Loucy (cell line): ENCODE data around the gene SEMA4C.

Experiments
- H2AFZ ChIP-seq: fragments of 200-600 bp; sonication (generic); 2 replicates; pipeline ENCODE4 v1.6.0; 2016; ENCODE audit warnings: antibody characterized with exemption, mild to moderate bottlenecking, low read length, moderate library complexity
- H3F3A ChIP-seq: fragments of 200-600 bp; 2 replicates; pipeline ENCODE4 v1.6.0; 2016; ENCODE audit warnings: antibody characterized with exemption, low read depth, mild to moderate bottlenecking
- H3K27me3 ChIP-seq: fragments of 200-600 bp; sonication (generic); 2 replicates; pipeline ENCODE4 v1.6.1; 2014; ENCODE audit warnings: low read length, mild to moderate bottlenecking; ENCODE audit not compliant: insufficient read depth, poor library complexity, severe bottlenecking
- H3K36me3 ChIP-seq: fragments of 200-600 bp; sonication (generic); 2 replicates; pipeline ENCODE4 v1.6.1; 2016; ENCODE audit warnings: low read length; ENCODE audit not compliant: insufficient read depth
- H3K4me1 ChIP-seq: fragments of 200-600 bp; sonication (generic); 2 replicates; pipeline ENCODE4 v1.5.1; 2014; ENCODE audit warnings: low read length, mild to moderate bottlenecking; ENCODE audit not compliant: insufficient read depth, poor library complexity, severe bottlenecking
- H3K4me2 ChIP-seq: fragments of 200-600 bp; sonication (generic); 2 replicates; pipeline ENCODE4 v1.6.0; 2014; ENCODE audit warnings: antibody characterized with exemption, low read length, low read depth, mild to moderate bottlenecking; ENCODE audit not compliant: poor library complexity, severe bottlenecking
- H3K4me3 ChIP-seq: fragments of 200-600 bp; sonication (generic); 2 replicates; pipeline ENCODE4 v1.5.1; 2014; ENCODE audit warnings: low read length, mild to moderate bottlenecking, mixed read lengths; ENCODE audit not compliant: poor library complexity, severe bottlenecking
- H3K79me2 ChIP-seq: fragments of 200-600 bp; sonication (generic); 2 replicates; pipeline ENCODE4 v1.6.1; 2014; ENCODE audit warnings: low read length; ENCODE audit not compliant: insufficient read depth
- H3K9ac ChIP-seq: fragments of 200-600 bp; sonication (generic); 2 replicates; pipeline ENCODE4 v1.6.0; 2014; ENCODE audit warnings: mild to moderate bottlenecking, low read depth, low read length, moderate library complexity; ENCODE audit not compliant: poor library complexity, severe bottlenecking
- H3K9me2 ChIP-seq: fragments of 200-600 bp; sonication (generic); replicated peaks from 2 replicates; pipeline ENCODE4 v1.6.1; 2016; ENCODE audit warnings: low read depth, low read length, mixed read lengths
- H3K9me3 ChIP-seq: fragments of 200-600 bp; sonication (generic); 2 replicates; pipeline ENCODE4 v1.6.1; 2014; ENCODE audit warnings: mild to moderate bottlenecking, antibody characterized with exemption, low read length, low read depth; ENCODE audit not compliant: insufficient read depth
- H4K20me1 ChIP-seq: fragments of 200-600 bp; sonication (generic); 2 replicates; pipeline ENCODE4 v1.6.0; 2014; ENCODE audit warnings: antibody characterized with exemption, low read length, mild to moderate bottlenecking; ENCODE audit not compliant: insufficient read depth, poor library complexity, severe bottlenecking
- EZH2phosphoT487 ChIP-seq: fragments of 200-600 bp; IDR thresholded peaks from 2 replicates; pipeline ENCODE4 v1.6.1; 2018; ENCODE audit warnings: antibody characterized with exemption, mild to moderate bottlenecking, moderate library complexity, borderline replicate concordance
- TF ChIP-seq, protein P1 (sequence below): fragments of 200-600 bp; sonication (generic); conservative IDR thresholded peaks from 2 replicates; pipeline ENCODE4 v1.5.1; 2014; ENCODE audit warnings: mild to moderate bottlenecking, antibody characterized with exemption, low read length

Gene SEMA4C

DNA sequence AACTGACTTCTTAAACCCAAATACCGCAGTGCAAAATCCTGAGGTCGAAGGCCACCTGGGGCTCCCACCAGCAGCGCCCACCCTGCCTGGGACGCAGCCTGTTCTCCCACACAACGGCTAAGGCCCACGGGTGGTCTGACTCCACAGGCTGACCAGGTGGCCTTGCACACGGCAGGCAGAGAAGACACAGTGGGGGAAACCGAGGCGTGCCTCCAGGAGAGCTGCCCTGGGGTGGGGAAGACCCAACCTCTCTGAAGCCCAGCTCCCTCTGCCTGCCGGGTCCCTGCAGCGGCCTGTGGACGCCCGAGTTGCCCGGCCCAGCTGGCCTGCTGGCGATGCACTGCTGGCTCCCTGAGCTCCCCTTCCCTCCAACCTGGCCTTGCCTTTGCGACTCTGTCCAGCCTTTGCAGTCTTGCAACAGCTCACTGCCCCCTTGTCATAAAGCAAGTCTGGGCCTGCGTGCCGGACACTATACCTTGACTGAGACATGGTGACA lies 9.7 kb upstream of the SEMA4C start:
- H4K20me1 ChIP-seq, result no peaks in the 10 kb centered on the region
- TF ChIP-seq, protein P1, sequence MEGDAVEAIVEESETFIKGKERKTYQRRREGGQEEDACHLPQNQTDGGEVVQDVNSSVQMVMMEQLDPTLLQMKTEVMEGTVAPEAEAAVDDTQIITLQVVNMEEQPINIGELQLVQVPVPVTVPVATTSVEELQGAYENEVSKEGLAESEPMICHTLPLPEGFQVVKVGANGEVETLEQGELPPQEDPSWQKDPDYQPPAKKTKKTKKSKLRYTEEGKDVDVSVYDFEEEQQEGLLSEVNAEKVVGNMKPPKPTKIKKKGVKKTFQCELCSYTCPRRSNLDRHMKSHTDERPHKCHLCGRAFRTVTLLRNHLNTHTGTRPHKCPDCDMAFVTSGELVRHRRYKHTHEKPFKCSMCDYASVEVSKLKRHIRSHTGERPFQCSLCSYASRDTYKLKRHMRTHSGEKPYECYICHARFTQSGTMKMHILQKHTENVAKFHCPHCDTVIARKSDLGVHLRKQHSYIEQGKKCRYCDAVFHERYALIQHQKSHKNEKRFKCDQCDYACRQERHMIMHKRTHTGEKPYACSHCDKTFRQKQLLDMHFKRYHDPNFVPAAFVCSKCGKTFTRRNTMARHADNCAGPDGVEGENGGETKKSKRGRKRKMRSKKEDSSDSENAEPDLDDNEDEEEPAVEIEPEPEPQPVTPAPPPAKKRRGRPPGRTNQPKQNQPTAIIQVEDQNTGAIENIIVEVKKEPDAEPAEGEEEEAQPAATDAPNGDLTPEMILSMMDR, result no peak
- no peak for TF ChIP-seq EZH2phosphoT487
- H3K9me3 ChIP-seq, result no peaks in the 10 kb centered on the region
- H3K36me3 ChIP-seq, result no peaks in the 10 kb centered on the region
- no peaks in the 10 kb centered on the region for H3K79me2 ChIP-seq
- no peaks in the 10 kb centered on the region for H3K27me3 ChIP-seq
- no peaks in the 10 kb centered on the region for H3K9me2 ChIP-seq
- H2AFZ ChIP-seq, result no peak overlapping the region
- H3K4me2 ChIP-seq, result no peak overlapping the region
- H3K9ac ChIP-seq, result no peak overlapping the region
- no peak overlapping the region for H3K4me3 ChIP-seq
- H3F3A ChIP-seq, result no peaks in the 10 kb centered on the region; the same call in 1 of the 2 replicates
- H3K4me1 ChIP-seq, result peaks cover 17% of the 10 kb centered on the region

DNA sequence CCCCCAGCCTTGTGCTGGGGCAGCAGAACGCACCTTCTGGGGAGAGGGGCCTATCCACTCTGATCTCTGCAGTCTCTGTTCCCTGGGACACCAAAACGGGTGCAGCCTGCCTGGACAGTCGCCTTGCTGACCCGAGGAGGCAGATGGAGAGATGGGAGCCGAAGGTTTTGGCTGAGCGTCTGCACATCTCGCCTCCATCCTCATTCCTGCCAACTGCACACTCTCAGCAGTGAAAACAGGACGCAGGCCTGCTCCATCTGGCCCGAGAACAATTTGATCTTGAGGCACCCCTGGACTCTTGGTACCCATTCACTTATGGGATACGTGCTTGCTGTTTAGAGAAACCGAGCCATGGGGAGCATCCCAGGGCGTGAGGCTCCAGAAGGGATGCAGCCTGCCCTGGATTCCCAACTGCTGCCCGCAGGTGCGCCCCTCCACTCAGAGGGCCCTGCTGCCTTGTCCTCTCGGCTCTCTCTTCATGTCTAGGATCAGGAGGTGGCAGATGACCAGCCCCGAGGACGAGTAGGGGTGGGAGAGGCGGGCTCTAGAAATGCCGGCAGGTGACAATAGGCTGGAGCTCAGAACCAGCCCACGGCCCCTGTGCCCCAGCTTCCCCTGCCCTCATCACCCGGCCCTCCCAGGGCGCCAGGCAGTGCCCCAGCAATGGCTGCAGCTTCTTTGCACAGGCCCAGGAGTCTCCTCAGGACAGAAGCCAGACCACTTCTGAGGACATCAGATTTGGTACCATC lies 9.1 kb upstream of the SEMA4C start:
- H3K79me2 ChIP-seq, result no peaks in the 10 kb centered on the region
- peaks cover 17% of the 10 kb centered on the region for H3K4me1 ChIP-seq
- no peaks in the 10 kb centered on the region; the same call in 1 of the 2 replicates for H3F3A ChIP-seq
- TF ChIP-seq, protein P1, result no peak
- no peak for TF ChIP-seq EZH2phosphoT487
- H4K20me1 ChIP-seq, result no peaks in the 10 kb centered on the region
- no peaks in the 10 kb centered on the region for H3K27me3 ChIP-seq
- no peaks in the 10 kb centered on the region for H3K9me3 ChIP-seq
- H2AFZ ChIP-seq, result no peak overlapping the region
- H3K4me2 ChIP-seq, result no peak overlapping the region
- no peaks in the 10 kb centered on the region for H3K36me3 ChIP-seq
- H3K4me3 ChIP-seq, result no peak overlapping the region
- no peak overlapping the region for H3K9ac ChIP-seq
- no peaks in the 10 kb centered on the region for H3K9me2 ChIP-seq

DNA sequence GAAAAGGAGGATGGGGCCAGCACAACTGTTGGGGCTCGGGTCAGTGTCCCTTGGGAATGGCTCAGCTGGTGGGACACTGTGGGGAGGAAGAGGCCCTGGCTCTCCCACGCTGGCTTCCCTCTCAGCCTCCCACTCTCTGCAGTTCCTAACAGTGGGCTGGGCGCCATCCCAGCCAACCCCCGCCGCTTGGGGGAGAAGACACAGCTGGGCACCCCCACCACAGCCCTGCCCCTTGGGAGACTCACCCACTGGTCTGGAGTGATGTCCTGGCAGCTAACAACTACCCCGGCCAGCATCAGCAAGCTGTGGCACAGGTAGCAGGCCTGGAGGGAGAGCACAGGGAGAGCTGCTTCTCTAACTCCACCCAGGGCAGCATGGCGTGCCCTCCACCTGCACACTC lies 8.3 kb upstream of the SEMA4C start:
- H4K20me1 ChIP-seq, result no peaks in the 10 kb centered on the region
- H3K9me2 ChIP-seq, result no peaks in the 10 kb centered on the region
- TF ChIP-seq EZH2phosphoT487, result no peak
- TF ChIP-seq, protein P1, result no peak
- no peaks in the 10 kb centered on the region for H3K27me3 ChIP-seq
- H2AFZ ChIP-seq, result no peak overlapping the region
- H3K9ac ChIP-seq, result no peak overlapping the region
- no peaks in the 10 kb centered on the region for H3K79me2 ChIP-seq
- no peaks in the 10 kb centered on the region for H3K36me3 ChIP-seq
- H3K4me2 ChIP-seq, result no peak overlapping the region
- H3K4me1 ChIP-seq, result peaks cover 17% of the 10 kb centered on the region
- no peaks in the 10 kb centered on the region; the same call in 1 of the 2 replicates for H3F3A ChIP-seq
- no peak overlapping the region for H3K4me3 ChIP-seq
- no peaks in the 10 kb centered on the region for H3K9me3 ChIP-seq
